CD4-positive, alpha-beta T cell (primary cell): ENCODE data around the gene BICD1. TPM values are rescaled to one million over a fixed set of nuclear protein-coding genes. Genes with fewer than 3 reads are reported as not detected.

Source experiments
- ATAC-seq: fragments of 200-7000 bp; cut with Tn5 transposase; one replicate; pipeline ENCODE4 v1.10.0; 2022; ENCODE audit warnings: mild to moderate bottlenecking; ENCODE audit not compliant: poor library complexity
- CTCF ChIA-PET: fragments of 350-600 bp; sonication (Branson Sonifier 250); formaldehyde crosslinking; loops from one replicate; lab custom pipeline; 2021; ENCODE audit warnings: antibody characterized with exemption, inconsistent platforms; lab: Charles Lee
- POLR2A ChIA-PET: fragments of 350-600 bp; sonication (Branson Sonifier 250); formaldehyde crosslinking; loops from one replicate; lab custom pipeline; 2021; ENCODE audit warnings: antibody characterized with exemption, inconsistent platforms; lab: Charles Lee
- DNase-seq, 14 experiments: peaks; one replicate each; pipeline ENCODE4 v3.0.0-alpha.2; 2013 to 2020; ENCODE audit warnings: mixed read lengths in 2 of 14
- H3K27ac ChIP-seq, 2 donors: one replicate each; pipeline versions ENCODE4 v1.5.1 to v1.7.0; 2013; ENCODE audit warnings: low read length in 2 of 2, low read depth in 1 of 2, mild to moderate bottlenecking in 1 of 2
- H3K27me3 ChIP-seq, 2 experiments: 1 replicate in 1 of 2; 2 replicates in 1 of 2; pipeline versions ENCODE4 v1.6.1 to v1.7.0; 2013; ENCODE audit warnings: low read length in 2 of 2, control low read depth in 1 of 2, mild to moderate bottlenecking in 1 of 2, moderate library complexity in 1 of 2; ENCODE audit not compliant: insufficient read depth in 2 of 2, control insufficient read depth in 1 of 2
- H3K36me3 ChIP-seq: one replicate; pipeline ENCODE4 v1.6.1; 2013; ENCODE audit warnings: low read length, control low read depth; ENCODE audit not compliant: insufficient read depth
- H3K4me1 ChIP-seq: one replicate; pipeline ENCODE4 v1.6.1; 2013; ENCODE audit warnings: low read length, control low read depth; ENCODE audit not compliant: insufficient read depth
- H3K4me3 ChIP-seq: one replicate; pipeline ENCODE4 v1.5.1; 2013; ENCODE audit warnings: mild to moderate bottlenecking, low read length, moderate library complexity
- H3K9me3 ChIP-seq, 2 experiments: 1 replicate in 1 of 2; 2 replicates in 1 of 2; pipeline versions ENCODE4 v1.6.1 to v1.7.0; 2013; ENCODE audit warnings: low read length in 2 of 2, mild to moderate bottlenecking in 2 of 2, control low read depth in 1 of 2, moderate library complexity in 1 of 2; ENCODE audit not compliant: control insufficient read depth in 1 of 2, insufficient read depth in 1 of 2
- H3K27ac Mint-ChIP-seq: one replicate; pipeline ENCODE4 v1.8.0; 2020; ENCODE audit warnings: mixed read lengths
- H3K27me3 Mint-ChIP-seq: one replicate; pipeline ENCODE4 v1.8.0; 2021; ENCODE audit warnings: mixed read lengths
- H3K36me3 Mint-ChIP-seq: one replicate; pipeline ENCODE4 v1.8.0; 2021; ENCODE audit warnings: low read depth, mixed read lengths
- H3K4me1 Mint-ChIP-seq: one replicate; pipeline ENCODE4 v1.8.0; 2021; ENCODE audit warnings: low read depth, mixed read lengths
- H3K4me3 Mint-ChIP-seq: one replicate; pipeline ENCODE4 v1.8.0; 2020; ENCODE audit warnings: mild to moderate bottlenecking, mixed read lengths
- H3K9me3 Mint-ChIP-seq: one replicate; pipeline ENCODE4 v1.8.0; 2020; ENCODE audit warnings: mixed read lengths
- CTCF ChIP-seq: fragments of 200-600 bp; IDR thresholded peaks from one replicate; pipeline ENCODE4 v1.8.0; 2022; ENCODE audit warnings: antibody characterized with exemption, mild to moderate bottlenecking
- intact Hi-C, 2 experiments: fragments of 100-400 bp; cut with DNase I in 1 of 2; cut with micrococcal nuclease in 1 of 2; formaldehyde crosslinking; loops; one replicate each; pipeline versions ENCODE4 v1.15.1 to v1.9.0; 2023 to 2025; cut with DNase I, micrococcal nuclease
- total RNA-seq, 174 experiments: library from RNA in 2 of 174; stranded (reverse) in 2 of 174; gene quantifications; one replicate each; pipeline ENCODE4 v1.2.3 and lab custom pipeline; 2021 to 2026

The BICD1 gene
- total RNA-seq, 2 experiments from 2014 or later, result 13.5 to 14.3 TPM

GRCh38 chr12:32301216-32301615 is 194.6 kb downstream of the BICD1 start:
- no peak overlapping the region for H3K27ac Mint-ChIP-seq
- POLR2A ChIA-PET, result no interaction called here
- ATAC-seq, result no peak
- intact Hi-C loops, result loop anchor here in 1 of 2 experiments (10.0 kb wide), 1 partner anchor 336 kb away; no protein-coding TSS in a partner anchor
- no peaks in the 10 kb centered on the region for H3K9me3 Mint-ChIP-seq
- peaks cover 6% of the 10 kb centered on the region for H3K36me3 ChIP-seq
- no peaks in the 10 kb centered on the region for H3K27me3 Mint-ChIP-seq
- peaks cover 10% of the 10 kb centered on the region for H3K4me1 Mint-ChIP-seq
- H3K27me3 ChIP-seq, result no peaks in the 10 kb centered on the region
- H3K27ac ChIP-seq, result no peak overlapping the region
- H3K36me3 Mint-ChIP-seq, result peaks cover 6% of the 10 kb centered on the region
- no peak for TF ChIP-seq CTCF
- CTCF ChIA-PET, result no interaction called here
- H3K4me3 ChIP-seq, result no peak overlapping the region
- no peak for DNase-seq
- no peaks in the 10 kb centered on the region for H3K9me3 ChIP-seq
- no peak overlapping the region for H3K4me3 Mint-ChIP-seq
- no peaks in the 10 kb centered on the region for H3K4me1 ChIP-seq

GRCh38 chr12:32302218-32303173 is 195.8 kb downstream of the BICD1 start:
- CTCF ChIA-PET, result no interaction called here
- POLR2A ChIA-PET, result no interaction called here
- Mint-ChIP-seq H3K27ac (no peak overlapping the region), H3K36me3 (peaks cover 9% of the 10 kb centered on the region), H3K27me3 (no peaks in the 10 kb centered on the region), H3K4me1 (peaks cover 10% of the 10 kb centered on the region), H3K4me3 (no peak overlapping the region), H3K9me3 (no peaks in the 10 kb centered on the region)
- ATAC-seq (no peak), DNase-seq (peak in 5 of 14 experiments; percentile 3 to 51 (median 11))
- TF ChIP-seq CTCF, result peak; percentile 31
- H3K27me3 ChIP-seq, result no peaks in the 10 kb centered on the region
- intact Hi-C loops, result loop anchor here in 1 of 2 experiments (10.0 kb wide), 1 partner anchor 338 kb away; no protein-coding TSS in a partner anchor
- H3K4me3 ChIP-seq, result no peak overlapping the region
- no peaks in the 10 kb centered on the region for H3K9me3 ChIP-seq
- H3K4me1 ChIP-seq, result no peaks in the 10 kb centered on the region
- no peak overlapping the region for H3K27ac ChIP-seq
- H3K36me3 ChIP-seq, result peaks cover 8% of the 10 kb centered on the region

GRCh38 chr12:32303174-32303549 is 196.5 kb downstream of the BICD1 start:
- no peak overlapping the region for H3K27ac ChIP-seq
- peaks cover 8% of the 10 kb centered on the region for H3K36me3 ChIP-seq
- Mint-ChIP-seq H3K4me3 (no peak overlapping the region), H3K36me3 (peaks cover 14% of the 10 kb centered on the region), H3K27ac (no peak overlapping the region), H3K27me3 (no peaks in the 10 kb centered on the region), H3K9me3 (no peaks in the 10 kb centered on the region), H3K4me1 (peaks cover 10% of the 10 kb centered on the region)
- no peak for TF ChIP-seq CTCF
- ChIA-PET POLR2A (no interaction called here), CTCF (interaction anchor here (1.0 kb wide), 1 partner anchor 242 kb away, joined by 3 read pairs; no protein-coding TSS in a partner anchor)
- no peaks in the 10 kb centered on the region for H3K4me1 ChIP-seq
- H3K4me3 ChIP-seq, result no peak overlapping the region
- DNase-seq, result no peak
- H3K27me3 ChIP-seq, result no peaks in the 10 kb centered on the region
- H3K9me3 ChIP-seq, result no peaks in the 10 kb centered on the region
- no peak for ATAC-seq
- intact Hi-C loops, result loop anchor here in 1 of 2 experiments (10.0 kb wide), 1 partner anchor 338 kb away; no protein-coding TSS in a partner anchor
